ENCODE measurements around the gene NAXE. TPM values are rescaled to one million over a fixed set of nuclear protein-coding genes. Genes with fewer than 3 reads are reported as not detected.
"Not testable (repeated sequence)": the region's sequence is repeated elsewhere in the genome, so short reads cannot be mapped to it uniquely, and the experiment has no call there.

NAXE gene
- total RNA-seq, 1 experiment from 2014 or later, result 99.8 TPM

DNA sequence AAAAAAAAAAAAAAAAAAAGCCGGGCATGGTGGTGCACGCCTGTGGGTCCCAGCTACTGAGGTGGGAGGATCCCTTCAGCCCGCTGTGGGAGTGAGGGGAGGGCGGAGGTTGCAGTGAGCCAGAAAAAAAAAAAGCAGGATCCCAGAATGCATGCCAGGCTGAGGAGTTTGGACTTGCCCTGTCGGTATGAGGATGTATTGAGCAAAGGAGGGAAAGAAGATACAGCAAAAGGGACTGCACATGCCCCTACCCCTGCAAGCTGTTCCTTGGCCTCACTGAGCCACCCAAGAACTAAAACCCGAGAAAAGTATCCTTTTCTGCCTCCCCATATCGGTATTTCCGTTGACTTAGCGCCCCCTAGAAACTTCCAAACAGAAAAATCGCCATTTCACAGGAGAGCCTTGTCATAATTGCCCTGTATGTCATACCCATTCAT, 11.0 kb downstream of the NAXE start:
- no peaks in the 10 kb centered on the region for H3K36me3 ChIP-seq (ENCODE audit: control insufficient read depth, insufficient read depth, low read length)
- no peaks in the 10 kb centered on the region for H3K9me3 ChIP-seq
- intact Hi-C loops (cut with micrococcal nuclease; ENCODE audit: unreplicated experiment), result loop anchor here (10.0 kb wide), 2 partner anchors 98 to 218 kb away; partner anchors contain the start of gene MEF2D
- H3K4me1 ChIP-seq, result peaks cover 8% of the 10 kb centered on the region; the same call in 1 of the 2 replicates
- Mint-ChIP-seq H3K4me3 (ENCODE audit: unreplicated experiment) (peak overlapping the region; percentile 79), H3K27ac (ENCODE audit: unreplicated experiment) (no peak overlapping the region), H3K27me3 (ENCODE audit: insufficient read depth, unreplicated experiment) (no peaks in the 10 kb centered on the region), H3K4me1 (ENCODE audit: low read depth, unreplicated experiment) (no peaks in the 10 kb centered on the region), H3K9me3 (ENCODE audit: unreplicated experiment) (no peaks in the 10 kb centered on the region), H3K36me3 (ENCODE audit: insufficient read depth, unreplicated experiment) (peaks cover 17% of the 10 kb centered on the region)
- ChIA-PET POLR2A (no interaction called here), CTCF (no interaction called here)
- DNase-seq, result no peak
- TF ChIP-seq, protein P1, sequence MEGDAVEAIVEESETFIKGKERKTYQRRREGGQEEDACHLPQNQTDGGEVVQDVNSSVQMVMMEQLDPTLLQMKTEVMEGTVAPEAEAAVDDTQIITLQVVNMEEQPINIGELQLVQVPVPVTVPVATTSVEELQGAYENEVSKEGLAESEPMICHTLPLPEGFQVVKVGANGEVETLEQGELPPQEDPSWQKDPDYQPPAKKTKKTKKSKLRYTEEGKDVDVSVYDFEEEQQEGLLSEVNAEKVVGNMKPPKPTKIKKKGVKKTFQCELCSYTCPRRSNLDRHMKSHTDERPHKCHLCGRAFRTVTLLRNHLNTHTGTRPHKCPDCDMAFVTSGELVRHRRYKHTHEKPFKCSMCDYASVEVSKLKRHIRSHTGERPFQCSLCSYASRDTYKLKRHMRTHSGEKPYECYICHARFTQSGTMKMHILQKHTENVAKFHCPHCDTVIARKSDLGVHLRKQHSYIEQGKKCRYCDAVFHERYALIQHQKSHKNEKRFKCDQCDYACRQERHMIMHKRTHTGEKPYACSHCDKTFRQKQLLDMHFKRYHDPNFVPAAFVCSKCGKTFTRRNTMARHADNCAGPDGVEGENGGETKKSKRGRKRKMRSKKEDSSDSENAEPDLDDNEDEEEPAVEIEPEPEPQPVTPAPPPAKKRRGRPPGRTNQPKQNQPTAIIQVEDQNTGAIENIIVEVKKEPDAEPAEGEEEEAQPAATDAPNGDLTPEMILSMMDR (IDR thresholded peaks at IDR 0.05; ENCODE audit: insufficient read depth in 1 of 2, low read depth in 1 of 2, low read length in 1 of 2, severe bottlenecking in 1 of 2, unreplicated experiment in 1 of 2), result peak in 1 of 2 experiments; percentile 21
- BruUV-seq (replicated peaks), result no TSS peak
- H3K27me3 ChIP-seq (replicated peaks; ENCODE audit: control insufficient read depth, insufficient read depth, low read length), result no peaks in the 10 kb centered on the region
- H3K4me3 ChIP-seq (ENCODE audit: low read depth, low read length), result no peak overlapping the region

GRCh38 chr1:156607344-156607743, 15.8 kb downstream of the NAXE start:
- H3K4me3 ChIP-seq (ENCODE audit: low read depth, low read length); H3K27me3 Mint-ChIP-seq (ENCODE audit: insufficient read depth, unreplicated experiment); H3K36me3 ChIP-seq (ENCODE audit: control insufficient read depth, insufficient read depth, low read length); BruUV-seq (replicated peaks); H3K9me3 Mint-ChIP-seq (ENCODE audit: unreplicated experiment); H3K4me3 Mint-ChIP-seq (ENCODE audit: unreplicated experiment); H3K4me1 Mint-ChIP-seq (ENCODE audit: low read depth, unreplicated experiment); H3K9me3 ChIP-seq; H3K36me3 Mint-ChIP-seq (ENCODE audit: insufficient read depth, unreplicated experiment); H3K27me3 ChIP-seq (replicated peaks; ENCODE audit: control insufficient read depth, insufficient read depth, low read length); H3K4me1 ChIP-seq; H3K27ac Mint-ChIP-seq (ENCODE audit: unreplicated experiment); DNase-seq; POLR2A ChIA-PET: not testable (repeated sequence)
- CTCF ChIA-PET, result interaction anchor here (0.8 to 1.9 kb wide), 2 partner anchors 15 to 17 kb away, joined by 4 to 6 read pairs; partner anchors contain the start of gene NAXE
- intact Hi-C loops (cut with micrococcal nuclease; ENCODE audit: unreplicated experiment), result loop anchor here (5.0 to 10.0 kb wide), 3 partner anchors 35 to 223 kb away; partner anchors contain the start of genes IQGAP3 and MEF2D

DNA sequence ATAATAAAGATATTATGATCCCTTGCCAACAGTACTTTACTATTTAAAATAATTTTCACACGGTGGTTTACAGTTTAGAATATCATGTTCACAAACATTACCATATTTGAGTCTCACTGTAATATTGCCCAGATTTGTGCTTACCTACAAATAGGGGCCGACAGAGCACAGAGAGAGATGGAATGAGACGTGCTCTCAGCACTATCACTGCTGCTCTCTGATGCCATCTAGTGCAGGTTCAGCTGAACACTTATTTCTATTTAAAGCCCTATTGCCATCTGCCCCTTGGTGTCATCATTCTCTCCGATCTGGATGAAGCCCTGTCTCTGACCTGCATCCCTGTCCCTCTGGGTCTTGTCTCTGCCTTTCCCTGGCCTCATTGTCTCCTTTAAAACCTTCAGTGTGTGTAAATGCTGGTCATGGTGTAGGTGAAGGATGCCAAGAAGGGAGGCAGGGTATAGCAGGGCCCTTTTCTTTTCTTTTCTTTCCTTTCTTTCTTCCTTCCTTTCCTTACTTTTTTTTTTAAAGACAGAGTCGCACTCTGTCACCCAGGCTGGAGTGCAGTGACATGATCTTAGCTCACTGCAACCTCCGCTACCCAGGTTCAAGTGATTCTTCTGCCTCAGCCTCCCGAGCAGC, 16.6 kb downstream of the NAXE start:
- Mint-ChIP-seq H3K9me3 (ENCODE audit: unreplicated experiment) (no peaks in the 10 kb centered on the region), H3K27me3 (ENCODE audit: insufficient read depth, unreplicated experiment) (no peaks in the 10 kb centered on the region), H3K36me3 (ENCODE audit: insufficient read depth, unreplicated experiment) (no peaks in the 10 kb centered on the region), H3K27ac (ENCODE audit: unreplicated experiment) (no peak overlapping the region), H3K4me3 (ENCODE audit: unreplicated experiment) (no peak overlapping the region), H3K4me1 (ENCODE audit: low read depth, unreplicated experiment) (peaks cover 16% of the 10 kb centered on the region)
- peak; percentile 71 to 78 for DNase-seq
- Histone ChIP-seq H3K4me3 (ENCODE audit: low read depth, low read length) (no peak overlapping the region), H3K4me1 (0 out of 2 replicates have a peak, but pooled peaks cover 4% of the 10 kb centered on the region), H3K9me3 (no peaks in the 10 kb centered on the region), H3K27me3 (replicated peaks; ENCODE audit: control insufficient read depth, insufficient read depth, low read length) (no peaks in the 10 kb centered on the region), H3K36me3 (ENCODE audit: control insufficient read depth, insufficient read depth, low read length) (no peaks in the 10 kb centered on the region)
- no TSS peak for BruUV-seq (replicated peaks)
- ChIA-PET POLR2A (interaction anchor here (0.6 kb wide), 1 partner anchor 108 kb away, joined by 3 read pairs; the partner anchor contains the start of gene MEF2D), CTCF (interaction anchor here (0.6 to 1.9 kb wide), 11 partner anchors 8 to 223 kb away, joined by 3 to 9 read pairs (median 4); partner anchors contain the start of genes HAPLN2 and NAXE)
- TF ChIP-seq, protein P1 (IDR thresholded peaks at IDR 0.05; ENCODE audit: insufficient read depth in 1 of 2, low read depth in 1 of 2, low read length in 1 of 2, severe bottlenecking in 1 of 2, unreplicated experiment in 1 of 2), result peak; percentile 82 to 83
- intact Hi-C loops (cut with micrococcal nuclease; ENCODE audit: unreplicated experiment), result loop anchor here (1.0 to 10.0 kb wide), 4 partner anchors 24 to 223 kb away; partner anchors contain the start of genes IQGAP3 and MEF2D

Measured in Caco-2 (cell line).